Occipital lobe (tissue), 2 donors: ENCODE data around the gene PAPPA2. TPM values are rescaled to one million over a fixed set of nuclear protein-coding genes. Genes with fewer than 3 reads are reported as not detected.

Experiments used
- DNase-seq: peaks from one replicate; lab custom pipeline; 2025; lab: John Stamatoyannopoulos, UW
- total RNA-seq: library from RNA; depleted of rRNA; stranded (reverse); fragments of >200 nt; gene quantifications from one replicate; pipeline ENCODE4 v1.2.3, GENCODE V29; 2014

Gene PAPPA2
- total RNA-seq, 1 donor from 2014 or later, result 13.1 TPM

- no peak for DNase-seq
Measured at GRCh38 chr1:176765608-176766007, 302.6 kb downstream of the PAPPA2 start.

- no peak for DNase-seq
Measured at GRCh38 chr1:176766779-176767178, 303.8 kb downstream of the PAPPA2 start.

GRCh38 chr1:176767714-176768136 lies 304.8 kb downstream of the PAPPA2 start:
- DNase-seq, result no peak

GRCh38 chr1:176768532-176768931 lies 305.6 kb downstream of the PAPPA2 start:
- DNase-seq, result no peak

GRCh38 chr1:176770066-176770465 lies 307.1 kb downstream of the PAPPA2 start:
- DNase-seq, result no peak

GRCh38 chr1:176773038-176773437 lies 310.1 kb downstream of the PAPPA2 start:
- DNase-seq, result no peak

GRCh38 chr1:176774224-176774623 lies 311.2 kb downstream of the PAPPA2 start:
- DNase-seq, result no peak

- no peak for DNase-seq
Measured at GRCh38 chr1:176775378-176775777, 312.4 kb downstream of the PAPPA2 start.

GRCh38 chr1:176775996-176776395 lies 313.0 kb downstream of the PAPPA2 start:
- no peak for DNase-seq

- DNase-seq, result no peak
Measured at GRCh38 chr1:176778056-176778455, 315.1 kb downstream of the PAPPA2 start.

GRCh38 chr1:176779992-176780328 lies 317.0 kb downstream of the PAPPA2 start:
- no peak for DNase-seq

- DNase-seq, result no peak
Measured at GRCh38 chr1:176783309-176783708, 320.3 kb downstream of the PAPPA2 start.

GRCh38 chr1:176785056-176785455 lies 322.1 kb downstream of the PAPPA2 start:
- DNase-seq, result no peak

- DNase-seq, result no peak
Measured at GRCh38 chr1:176785791-176786190, 322.8 kb downstream of the PAPPA2 start.

- no peak for DNase-seq
Measured at GRCh38 chr1:176786274-176786673, 323.3 kb downstream of the PAPPA2 start.

- DNase-seq, result no peak
Measured at GRCh38 chr1:176789571-176790090, 326.7 kb downstream of the PAPPA2 start.

GRCh38 chr1:176790786-176791185 lies 327.8 kb downstream of the PAPPA2 start:
- DNase-seq, result no peak

- DNase-seq, result no peak
Measured at GRCh38 chr1:176791906-176792305, 328.9 kb downstream of the PAPPA2 start.

GRCh38 chr1:176794897-176795508 lies 332.0 kb downstream of the PAPPA2 start:
- no peak for DNase-seq

GRCh38 chr1:176795929-176796328 lies 333.0 kb downstream of the PAPPA2 start:
- DNase-seq, result no peak

GRCh38 chr1:176796583-176796982 lies 333.6 kb downstream of the PAPPA2 start:
- no peak for DNase-seq

GRCh38 chr1:176799327-176799726 lies 336.4 kb downstream of the PAPPA2 start:
- no peak for DNase-seq

- DNase-seq, result no peak
Measured at GRCh38 chr1:176800978-176801513, 338.1 kb downstream of the PAPPA2 start.
